ENCODE results near the gene SAP25. TPM values are rescaled to one million over a fixed set of nuclear protein-coding genes. Genes with fewer than 3 reads are reported as not detected.

The SAP25 gene
- total RNA-seq, 1 experiment from 2014 or later: 3.0 TPM

DNA sequence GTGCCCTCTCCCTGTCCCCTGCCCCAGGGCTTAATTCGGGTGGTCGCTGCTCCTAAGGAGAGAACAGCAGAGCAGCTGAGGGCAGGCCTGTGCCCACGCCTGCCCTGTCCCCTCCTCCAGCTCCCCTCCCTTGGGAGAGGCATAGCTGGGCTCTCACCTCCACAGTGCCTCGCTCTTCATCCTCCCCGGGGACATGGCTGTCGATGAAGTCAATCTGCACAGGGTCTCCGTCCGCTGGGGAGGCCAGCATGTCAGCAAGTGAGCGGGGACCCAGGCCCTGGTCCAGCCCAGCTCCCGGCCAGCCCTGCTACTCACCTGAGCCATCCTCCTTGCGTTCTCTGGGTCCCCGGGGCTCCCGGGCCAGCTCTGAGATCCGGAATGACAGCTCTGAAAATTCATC, 3.8 kb upstream of the SAP25 start:
- Histone ChIP-seq H3K27ac (ENCODE audit: low read length) (no peak overlapping the region), H3K4me1 (ENCODE audit: control insufficient read depth, insufficient read depth, low read length) (no peaks in the 10 kb centered on the region; the same call in 1 of the 2 replicates), H3K4me3 (ENCODE audit: low read depth in 2 of 2, low read length in 2 of 2) (no peak overlapping the region), H3K27me3 (ENCODE audit: control insufficient read depth, insufficient read depth, low read length) (no peaks in the 10 kb centered on the region), H3K36me3 (ENCODE audit: control insufficient read depth, insufficient read depth, low read length) (peaks cover 9% of the 10 kb centered on the region; the same call in 1 of the 2 replicates), H3K9me3 (ENCODE audit: control insufficient read depth, insufficient read depth, low read depth, low read length) (no peaks in the 10 kb centered on the region)
- TF ChIP-seq, protein P1, sequence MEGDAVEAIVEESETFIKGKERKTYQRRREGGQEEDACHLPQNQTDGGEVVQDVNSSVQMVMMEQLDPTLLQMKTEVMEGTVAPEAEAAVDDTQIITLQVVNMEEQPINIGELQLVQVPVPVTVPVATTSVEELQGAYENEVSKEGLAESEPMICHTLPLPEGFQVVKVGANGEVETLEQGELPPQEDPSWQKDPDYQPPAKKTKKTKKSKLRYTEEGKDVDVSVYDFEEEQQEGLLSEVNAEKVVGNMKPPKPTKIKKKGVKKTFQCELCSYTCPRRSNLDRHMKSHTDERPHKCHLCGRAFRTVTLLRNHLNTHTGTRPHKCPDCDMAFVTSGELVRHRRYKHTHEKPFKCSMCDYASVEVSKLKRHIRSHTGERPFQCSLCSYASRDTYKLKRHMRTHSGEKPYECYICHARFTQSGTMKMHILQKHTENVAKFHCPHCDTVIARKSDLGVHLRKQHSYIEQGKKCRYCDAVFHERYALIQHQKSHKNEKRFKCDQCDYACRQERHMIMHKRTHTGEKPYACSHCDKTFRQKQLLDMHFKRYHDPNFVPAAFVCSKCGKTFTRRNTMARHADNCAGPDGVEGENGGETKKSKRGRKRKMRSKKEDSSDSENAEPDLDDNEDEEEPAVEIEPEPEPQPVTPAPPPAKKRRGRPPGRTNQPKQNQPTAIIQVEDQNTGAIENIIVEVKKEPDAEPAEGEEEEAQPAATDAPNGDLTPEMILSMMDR (IDR thresholded peaks at IDR 0.05): no peak
- TF ChIP-seq, protein P2, sequence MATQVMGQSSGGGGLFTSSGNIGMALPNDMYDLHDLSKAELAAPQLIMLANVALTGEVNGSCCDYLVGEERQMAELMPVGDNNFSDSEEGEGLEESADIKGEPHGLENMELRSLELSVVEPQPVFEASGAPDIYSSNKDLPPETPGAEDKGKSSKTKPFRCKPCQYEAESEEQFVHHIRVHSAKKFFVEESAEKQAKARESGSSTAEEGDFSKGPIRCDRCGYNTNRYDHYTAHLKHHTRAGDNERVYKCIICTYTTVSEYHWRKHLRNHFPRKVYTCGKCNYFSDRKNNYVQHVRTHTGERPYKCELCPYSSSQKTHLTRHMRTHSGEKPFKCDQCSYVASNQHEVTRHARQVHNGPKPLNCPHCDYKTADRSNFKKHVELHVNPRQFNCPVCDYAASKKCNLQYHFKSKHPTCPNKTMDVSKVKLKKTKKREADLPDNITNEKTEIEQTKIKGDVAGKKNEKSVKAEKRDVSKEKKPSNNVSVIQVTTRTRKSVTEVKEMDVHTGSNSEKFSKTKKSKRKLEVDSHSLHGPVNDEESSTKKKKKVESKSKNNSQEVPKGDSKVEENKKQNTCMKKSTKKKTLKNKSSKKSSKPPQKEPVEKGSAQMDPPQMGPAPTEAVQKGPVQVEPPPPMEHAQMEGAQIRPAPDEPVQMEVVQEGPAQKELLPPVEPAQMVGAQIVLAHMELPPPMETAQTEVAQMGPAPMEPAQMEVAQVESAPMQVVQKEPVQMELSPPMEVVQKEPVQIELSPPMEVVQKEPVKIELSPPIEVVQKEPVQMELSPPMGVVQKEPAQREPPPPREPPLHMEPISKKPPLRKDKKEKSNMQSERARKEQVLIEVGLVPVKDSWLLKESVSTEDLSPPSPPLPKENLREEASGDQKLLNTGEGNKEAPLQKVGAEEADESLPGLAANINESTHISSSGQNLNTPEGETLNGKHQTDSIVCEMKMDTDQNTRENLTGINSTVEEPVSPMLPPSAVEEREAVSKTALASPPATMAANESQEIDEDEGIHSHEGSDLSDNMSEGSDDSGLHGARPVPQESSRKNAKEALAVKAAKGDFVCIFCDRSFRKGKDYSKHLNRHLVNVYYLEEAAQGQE (IDR thresholded peaks at IDR 0.05; ENCODE audit: insufficient read depth in 1 of 2, low read depth in 2 of 2, low read length in 1 of 2): no peak
- TF ChIP-seq TCF7L2 (IDR thresholded peaks at IDR 0.05; ENCODE audit: low read depth, low read length) (no peak), POLR2AphosphoS5 (IDR thresholded peaks at IDR 0.05; ENCODE audit: low read depth, low read length) (no peak), SIN3A (IDR thresholded peaks at IDR 0.05; ENCODE audit: borderline replicate concordance, insufficient read depth, low read depth, low read length) (no peak)
- no peak for ATAC-seq
- CTCF ChIA-PET: no interaction called here
- intact Hi-C loops (cut with micrococcal nuclease; ENCODE audit: unreplicated experiment): no loop called here
- BruUV-seq (replicated peaks): no TSS peak
- in situ Hi-C loops (cut with HindIII; ENCODE audit: low pct_unique_long_range_greater_than_20kb, low sequenced_read_pairs): no loop called here
- no peak for DNase-seq (ENCODE audit: low read depth, low spot score)
- POLR2A ChIA-PET: no interaction called here

DNA sequence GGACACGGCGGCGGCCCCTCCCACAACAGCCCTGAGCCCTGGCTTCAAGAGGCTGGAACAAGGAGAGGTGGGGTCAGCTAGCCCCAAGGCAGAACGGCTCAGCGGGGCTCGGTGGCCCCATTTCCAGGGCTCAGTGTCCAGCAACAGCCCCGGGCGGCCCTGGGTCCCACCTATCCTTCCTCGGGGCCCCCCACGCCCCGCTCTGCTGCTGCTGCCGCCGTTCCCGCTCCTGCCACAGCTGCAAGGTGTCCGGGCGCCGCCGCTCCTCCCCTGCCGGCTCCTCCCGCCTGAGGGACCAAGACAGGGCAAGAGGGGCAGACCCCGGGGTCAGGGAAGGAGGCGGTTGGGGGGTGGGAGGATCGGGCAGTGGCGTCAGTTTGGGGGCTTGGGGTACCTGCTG, 3.4 kb upstream of the SAP25 start:
- POLR2A ChIA-PET: interaction anchor here (0.6 kb wide), 1 partner anchor 96 kb away, joined by 7 read pairs; no protein-coding TSS in a partner anchor
- in situ Hi-C loops (cut with HindIII; ENCODE audit: low pct_unique_long_range_greater_than_20kb, low sequenced_read_pairs): no loop called here

More for the DNA sequence above, 3.4 kb upstream of the SAP25 start:
- Histone ChIP-seq H3K36me3 (ENCODE audit: control insufficient read depth, insufficient read depth, low read length) (peaks cover 9% of the 10 kb centered on the region; the same call in 1 of the 2 replicates), H3K4me1 (ENCODE audit: control insufficient read depth, insufficient read depth, low read length) (peaks cover 3% of the 10 kb centered on the region), H3K27me3 (ENCODE audit: control insufficient read depth, insufficient read depth, low read length) (no peaks in the 10 kb centered on the region), H3K27ac (ENCODE audit: low read length) (no peak overlapping the region), H3K4me3 (ENCODE audit: low read depth in 2 of 2, low read length in 2 of 2) (no peak overlapping the region), H3K9me3 (ENCODE audit: control insufficient read depth, insufficient read depth, low read depth, low read length) (no peaks in the 10 kb centered on the region)
- intact Hi-C loops (cut with micrococcal nuclease; ENCODE audit: unreplicated experiment): no loop called here
- DNase-seq (ENCODE audit: low read depth, low spot score) (no peak), ATAC-seq (no peak)
- CTCF ChIA-PET: no interaction called here
- TF ChIP-seq POLR2AphosphoS5 (IDR thresholded peaks at IDR 0.05; ENCODE audit: low read depth, low read length): no peak
- TF ChIP-seq, protein P2 (IDR thresholded peaks at IDR 0.05; ENCODE audit: insufficient read depth in 1 of 2, low read depth in 2 of 2, low read length in 1 of 2): no peak
- no peak for TF ChIP-seq TCF7L2 (IDR thresholded peaks at IDR 0.05; ENCODE audit: low read depth, low read length)
- TF ChIP-seq, protein P1 (IDR thresholded peaks at IDR 0.05): no peak
- TF ChIP-seq SIN3A (IDR thresholded peaks at IDR 0.05; ENCODE audit: borderline replicate concordance, insufficient read depth, low read depth, low read length): no peak
- no TSS peak for BruUV-seq (replicated peaks)

All from Panc1 (cell line).